Smooth muscle cell of the brain vasculature (primary cell): ENCODE measurements around the gene CFDP1.
A peak's percentile ranks its signal among the peaks of the same experiment; 100 is the strongest.

Experiments used
- DNase-seq: peaks from one replicate; pipeline ENCODE4 v3.0.0-alpha.2; 2012; ENCODE audit warnings: low read depth, low spot score

CFDP1 gene

DNA sequence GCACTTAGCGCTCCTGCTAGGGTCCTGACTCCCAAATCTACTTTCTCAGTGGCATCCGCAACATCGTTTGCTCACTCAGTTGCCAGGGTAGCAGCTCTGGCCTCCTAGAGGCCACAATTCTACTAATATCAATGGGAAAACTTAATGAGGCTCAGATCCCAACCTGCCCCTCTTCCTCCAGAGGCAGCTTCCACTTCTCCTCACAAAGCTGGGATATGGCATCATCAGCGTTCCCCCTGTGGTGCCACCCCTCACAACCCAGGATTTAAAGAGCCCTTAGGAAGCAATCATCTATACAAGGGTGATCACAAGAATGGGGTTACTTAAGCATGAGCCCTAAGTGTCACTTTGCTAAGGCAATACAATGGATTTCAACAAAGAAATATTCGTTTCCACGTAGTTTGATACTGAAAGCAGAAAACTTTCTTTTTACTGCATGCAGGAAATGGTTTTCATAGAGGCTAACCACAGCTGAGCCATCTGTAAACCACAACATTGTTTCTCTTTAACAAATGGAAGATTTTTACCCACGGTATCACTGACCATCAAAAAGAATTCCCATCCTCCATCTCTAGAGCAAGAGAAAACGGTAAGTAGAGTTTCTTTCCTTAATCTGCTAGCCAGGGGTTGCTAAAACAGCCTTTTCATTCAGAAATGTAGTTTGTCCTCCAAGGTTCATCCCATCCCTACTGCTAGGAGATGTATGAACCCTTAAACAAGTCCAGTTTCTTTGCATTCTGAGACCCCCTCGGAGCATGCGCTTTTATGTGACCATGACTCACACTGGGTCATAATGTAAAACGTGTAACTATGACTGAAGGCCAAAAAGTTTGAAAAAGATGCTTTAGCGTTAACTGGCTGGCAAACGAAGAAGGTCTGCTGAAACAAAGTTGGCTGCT lies 113.5 kb downstream of the CFDP1 start:
- DNase-seq = peak; percentile 80

DNA sequence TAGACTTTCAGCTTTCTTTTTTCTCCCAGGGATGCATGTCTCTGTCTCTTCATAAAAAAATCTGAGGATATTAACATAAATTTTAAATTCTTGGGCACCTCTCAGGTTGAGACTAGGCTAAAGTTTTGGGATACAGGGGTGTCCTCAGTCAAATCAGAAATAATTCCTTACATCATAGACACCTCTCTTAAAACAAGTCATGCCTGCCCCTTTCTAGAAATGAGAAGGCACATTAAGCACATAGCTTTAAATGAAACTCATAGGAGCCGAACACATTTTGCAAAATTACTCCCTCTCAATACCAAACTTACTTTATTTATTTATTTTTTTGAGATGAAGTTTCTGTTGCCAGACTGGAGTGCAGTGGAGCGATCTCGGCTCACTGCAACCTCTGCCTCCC lies 114.6 kb downstream of the CFDP1 start:
- DNase-seq = no peak

DNA sequence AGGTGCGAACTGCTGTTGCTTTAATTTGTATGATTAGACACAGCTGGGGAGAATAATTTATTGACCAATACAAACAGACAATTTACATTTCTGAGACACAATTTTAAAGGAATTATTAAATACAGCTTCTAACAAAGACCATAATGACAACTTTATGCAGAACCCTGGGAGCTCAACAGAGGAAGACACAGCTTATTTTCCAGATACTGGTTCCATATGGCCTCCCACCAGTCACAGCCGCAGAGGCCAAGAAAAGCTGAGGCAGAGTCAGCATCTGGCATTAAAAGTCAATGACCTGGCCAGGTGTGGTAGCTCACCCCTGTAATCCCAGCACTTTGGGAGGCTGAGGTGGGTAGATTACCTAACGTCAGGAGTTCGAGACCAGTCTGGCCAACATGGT lies 115.8 kb downstream of the CFDP1 start:
- DNase-seq = no peak

DNA sequence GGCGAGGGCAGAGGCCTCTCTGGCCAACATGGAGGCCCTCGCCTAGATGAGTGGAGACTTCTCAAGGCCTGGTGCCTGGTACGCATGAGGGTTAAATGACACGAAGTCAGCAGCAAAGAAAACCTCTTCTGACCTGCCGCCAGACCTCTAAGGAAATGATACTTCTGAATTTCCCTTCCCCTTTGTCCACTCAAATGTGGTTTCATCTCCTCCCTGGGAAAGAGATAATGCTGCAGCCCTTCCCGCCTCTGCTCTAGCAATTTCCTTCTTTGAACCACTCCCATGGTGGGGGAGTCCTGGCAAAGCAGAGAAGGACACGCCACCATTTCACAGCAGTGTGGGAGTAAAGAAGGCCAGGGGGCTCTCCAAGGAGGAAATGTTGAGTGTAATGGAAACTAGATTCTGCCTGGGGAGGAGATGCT lies 116.2 kb downstream of the CFDP1 start:
- DNase-seq = no peak

DNA sequence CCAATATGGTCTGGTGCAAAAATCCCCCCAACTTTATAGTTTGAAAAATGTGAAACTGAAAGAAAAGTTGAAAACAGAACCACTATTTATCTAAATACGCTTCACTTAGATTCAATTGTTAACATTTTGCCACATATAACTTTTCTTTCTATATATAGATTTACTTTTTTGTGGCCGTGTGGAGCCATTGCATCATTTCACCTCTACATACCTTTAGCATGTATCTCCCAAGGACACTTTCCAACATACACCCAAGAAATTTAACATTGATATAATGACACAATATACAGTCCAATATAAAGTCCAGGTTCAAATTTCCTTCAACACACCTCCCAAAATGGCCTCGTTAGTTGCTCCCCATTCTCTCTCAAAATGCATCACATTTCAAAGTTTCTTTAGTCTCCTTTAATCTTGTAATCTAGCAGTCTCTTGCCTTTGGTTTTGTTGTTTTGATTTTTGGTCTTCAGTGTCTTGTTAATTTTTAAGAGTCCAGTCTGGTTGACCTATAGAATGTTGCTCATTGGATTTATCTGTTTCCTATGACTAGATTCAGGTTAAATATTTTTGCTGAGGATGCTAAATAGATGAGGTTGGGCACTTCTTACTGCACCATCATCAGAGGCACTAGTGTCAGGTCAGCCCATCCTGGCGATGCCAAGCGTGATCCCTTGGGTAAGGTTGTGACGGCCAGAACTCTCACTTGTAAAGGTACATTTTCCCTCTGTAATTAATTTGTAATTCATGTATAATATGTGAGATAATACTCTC lies 117.6 kb downstream of the CFDP1 start:
- no peak for DNase-seq

DNA sequence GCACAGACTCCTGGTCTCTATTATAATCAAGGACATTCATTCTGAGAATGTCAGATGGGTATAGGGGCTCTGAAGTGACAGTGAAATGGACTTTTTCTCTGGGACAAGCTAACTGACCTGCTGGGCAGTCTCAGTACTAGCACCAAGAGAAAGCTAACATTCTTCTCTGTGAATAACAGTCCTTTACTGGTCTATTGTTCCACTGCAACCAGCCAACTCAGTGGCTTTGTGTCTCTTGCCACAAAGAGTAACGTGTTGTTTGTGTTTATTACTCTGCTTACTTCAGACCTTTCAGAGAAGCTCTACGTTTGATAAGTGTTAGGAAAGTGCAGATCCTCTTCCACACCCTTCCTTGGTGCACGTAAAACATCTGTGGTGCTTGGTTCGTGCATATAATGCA lies 120.4 kb downstream of the CFDP1 start:
- DNase-seq = no peak

DNA sequence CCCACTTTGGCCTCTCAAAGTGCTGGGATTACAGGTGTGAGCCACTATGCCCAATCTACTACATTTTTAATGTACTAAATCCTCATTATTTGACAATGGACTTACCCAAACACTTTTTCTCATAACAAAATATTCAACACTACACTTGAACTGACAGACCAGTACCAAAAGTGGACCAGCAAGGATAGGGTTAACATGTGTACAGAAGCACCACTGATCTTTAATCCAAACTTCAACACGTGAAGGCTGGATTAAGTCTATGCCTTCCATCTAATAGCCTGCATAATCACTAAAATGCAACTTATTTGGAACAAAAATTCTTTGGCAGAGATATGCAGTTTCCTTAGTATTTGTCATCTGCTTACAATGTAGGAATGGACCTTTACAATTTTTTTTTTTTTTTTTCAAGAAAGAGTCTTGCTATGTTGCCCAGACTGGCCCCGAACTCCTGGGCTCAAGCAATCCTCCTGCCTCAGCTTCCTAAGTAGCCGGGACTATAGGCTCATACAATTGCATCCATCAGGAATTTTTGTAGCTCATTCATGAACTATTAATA lies 121.8 kb downstream of the CFDP1 start:
- DNase-seq = no peak

DNA sequence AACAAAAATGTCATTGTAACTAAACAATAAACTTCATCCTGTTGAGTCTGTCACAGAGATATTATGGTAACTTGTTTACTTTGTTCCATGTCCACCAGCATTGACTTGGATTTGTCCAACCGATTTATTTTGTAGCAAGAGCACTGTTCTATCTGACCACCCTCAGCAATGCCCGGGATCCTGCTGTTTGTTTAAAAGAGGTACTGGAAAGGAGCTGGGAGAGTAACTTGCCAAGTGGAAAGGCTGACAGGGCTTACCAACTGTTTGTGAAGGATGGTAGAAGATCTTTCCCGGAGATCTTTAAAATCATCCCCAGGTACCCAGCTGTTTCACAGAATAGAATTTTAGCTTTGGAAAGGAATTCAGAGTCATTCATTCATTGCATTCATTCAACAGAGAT lies 122.8 kb downstream of the CFDP1 start:
- DNase-seq = no peak

DNA sequence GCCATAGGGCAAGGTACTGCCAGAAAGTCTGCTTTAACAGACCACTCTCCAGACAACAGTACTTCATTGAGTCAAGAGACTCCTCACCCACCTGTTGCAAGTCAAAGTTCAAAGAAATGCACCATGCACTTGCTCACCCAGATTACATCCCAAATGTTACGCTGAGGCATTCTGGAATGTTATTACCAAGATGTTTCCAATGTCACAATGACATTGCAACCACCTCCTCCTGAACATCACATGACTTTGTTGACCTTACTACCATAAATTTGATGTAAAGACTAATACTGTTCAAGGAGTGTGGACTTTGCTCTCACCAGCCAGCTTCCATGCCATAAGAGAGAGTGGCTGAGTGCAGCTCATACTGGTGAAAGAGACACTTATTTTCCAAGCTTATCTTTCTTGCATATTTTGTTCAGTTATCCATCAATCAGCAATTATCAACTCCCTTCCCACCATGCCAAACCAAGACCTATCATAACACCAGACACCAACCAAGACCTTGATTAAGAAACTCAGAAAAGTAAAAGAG lies 123.3 kb downstream of the CFDP1 start:
- no peak for DNase-seq

DNA sequence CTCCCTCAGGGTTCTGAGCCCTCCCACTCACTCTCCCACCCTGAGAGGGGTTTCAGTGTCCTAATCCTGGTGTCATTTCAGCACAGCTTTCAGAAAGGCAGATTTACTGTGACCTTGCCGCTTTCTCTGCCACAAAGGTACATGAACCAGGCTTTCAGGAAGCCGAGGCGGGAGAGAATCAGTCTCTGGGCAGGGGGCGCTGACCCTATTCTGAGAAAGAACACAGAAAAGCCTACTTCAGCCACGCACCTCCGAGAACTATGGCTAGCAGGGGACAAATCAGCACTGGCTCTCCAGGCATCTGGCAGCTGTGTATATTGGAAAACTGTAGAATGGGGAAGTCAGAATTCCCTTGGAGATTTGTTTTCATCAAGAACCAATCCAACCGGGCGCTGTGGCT lies 124.1 kb downstream of the CFDP1 start:
- no peak for DNase-seq

DNA sequence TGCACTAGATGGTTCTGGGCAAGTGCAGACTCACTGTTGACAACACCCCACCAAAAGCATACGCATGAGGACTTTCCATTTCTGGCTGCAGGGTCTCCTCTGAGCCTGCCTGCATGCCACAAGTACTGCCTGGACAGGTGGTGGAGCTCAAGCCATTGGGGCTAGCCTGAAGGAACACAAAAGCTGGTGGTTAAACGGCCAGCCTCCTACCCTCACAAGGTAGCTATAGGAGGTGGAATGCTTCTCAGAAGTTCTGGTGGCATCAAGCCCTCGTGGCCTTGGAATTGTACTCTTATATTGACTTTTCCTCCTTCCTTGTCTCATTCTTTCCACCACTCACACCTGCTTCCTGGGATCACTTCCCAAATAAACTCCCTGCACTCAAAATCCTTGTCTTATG lies 125.3 kb downstream of the CFDP1 start:
- no peak for DNase-seq

DNA sequence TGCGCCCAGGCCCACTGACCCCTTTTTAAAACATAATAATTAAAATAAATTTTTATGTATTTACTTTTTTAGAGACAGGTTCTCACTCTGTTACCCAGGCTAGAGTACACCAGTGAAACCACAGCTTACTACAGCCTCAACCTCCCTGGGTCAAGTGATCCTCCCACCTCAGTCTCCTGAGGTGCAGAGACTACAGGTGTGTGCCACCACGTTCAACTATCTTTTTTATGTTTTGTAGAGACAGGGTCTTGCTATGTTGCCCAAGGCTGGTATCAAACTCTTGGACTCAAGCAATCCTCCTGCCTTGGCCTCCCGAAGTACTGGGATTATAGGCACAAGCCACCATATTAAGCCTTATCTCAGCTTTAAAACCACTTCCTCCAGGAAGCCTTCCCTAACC lies 125.8 kb downstream of the CFDP1 start:
- DNase-seq = no peak

DNA sequence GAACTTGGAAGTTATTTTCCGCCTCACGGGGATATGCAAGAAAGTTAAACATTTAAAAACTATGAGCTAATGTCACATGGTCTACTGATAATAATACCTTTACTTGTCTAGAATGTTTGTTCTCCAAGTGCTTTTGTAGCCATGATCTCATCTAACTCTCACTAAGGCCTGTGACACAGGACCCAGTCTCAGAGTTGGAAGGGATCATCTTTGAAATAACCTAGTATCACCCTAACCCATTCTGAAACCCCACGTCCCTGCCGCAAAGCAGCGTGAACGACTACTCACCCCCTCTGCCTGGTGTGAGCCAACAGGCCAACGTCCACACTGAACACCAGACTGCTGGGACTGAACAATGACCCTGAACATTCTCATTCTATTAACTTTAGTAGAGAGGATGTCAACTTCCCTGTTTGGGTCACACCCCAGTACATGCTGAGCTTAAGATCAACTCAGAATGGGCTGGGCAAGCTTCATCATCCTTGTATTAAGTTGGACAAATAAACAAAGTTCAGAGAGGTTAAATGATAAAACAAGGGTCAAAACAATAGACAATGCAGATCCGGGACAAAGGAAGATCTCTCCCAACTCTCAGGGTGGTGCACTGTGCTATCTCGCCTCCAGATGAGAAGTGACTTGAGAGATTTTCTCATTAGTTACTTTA lies 127.1 kb downstream of the CFDP1 start:
- DNase-seq = no peak

DNA sequence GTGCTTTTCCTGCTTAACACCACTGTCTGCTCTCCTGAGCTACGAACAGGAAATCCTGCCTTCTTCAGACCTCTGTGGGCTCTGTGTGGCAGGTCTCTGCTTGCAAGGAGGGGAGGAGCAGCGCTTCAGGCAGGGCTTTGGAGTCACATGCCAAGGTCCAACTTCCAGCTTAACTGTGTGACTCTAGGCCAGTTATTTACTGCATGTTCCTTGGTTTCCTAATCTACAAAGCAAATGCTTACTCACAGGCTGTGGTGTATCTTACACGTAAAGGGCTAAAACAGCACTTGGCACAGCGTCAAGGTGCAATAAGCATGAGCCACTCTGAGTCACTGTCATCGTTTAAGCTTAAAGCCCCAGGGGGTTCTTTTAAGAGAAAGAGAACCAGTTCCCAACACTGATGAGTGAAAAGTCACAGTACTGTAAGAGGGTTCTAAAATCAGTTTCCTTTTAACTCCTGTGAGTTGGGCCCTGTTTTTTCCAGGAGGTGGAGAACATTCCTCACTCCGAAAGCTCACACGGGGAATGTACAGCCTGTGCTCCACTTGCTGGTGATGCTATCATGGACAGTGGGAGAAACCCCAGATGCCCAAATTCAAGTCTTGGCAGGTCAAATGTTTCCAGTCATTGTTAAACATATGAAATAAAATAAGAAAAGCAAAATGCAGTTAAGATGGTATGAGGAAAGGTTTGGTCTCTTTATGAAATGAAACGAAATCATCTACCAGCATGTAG lies 127.8 kb downstream of the CFDP1 start:
- DNase-seq = peak; percentile 89

DNA sequence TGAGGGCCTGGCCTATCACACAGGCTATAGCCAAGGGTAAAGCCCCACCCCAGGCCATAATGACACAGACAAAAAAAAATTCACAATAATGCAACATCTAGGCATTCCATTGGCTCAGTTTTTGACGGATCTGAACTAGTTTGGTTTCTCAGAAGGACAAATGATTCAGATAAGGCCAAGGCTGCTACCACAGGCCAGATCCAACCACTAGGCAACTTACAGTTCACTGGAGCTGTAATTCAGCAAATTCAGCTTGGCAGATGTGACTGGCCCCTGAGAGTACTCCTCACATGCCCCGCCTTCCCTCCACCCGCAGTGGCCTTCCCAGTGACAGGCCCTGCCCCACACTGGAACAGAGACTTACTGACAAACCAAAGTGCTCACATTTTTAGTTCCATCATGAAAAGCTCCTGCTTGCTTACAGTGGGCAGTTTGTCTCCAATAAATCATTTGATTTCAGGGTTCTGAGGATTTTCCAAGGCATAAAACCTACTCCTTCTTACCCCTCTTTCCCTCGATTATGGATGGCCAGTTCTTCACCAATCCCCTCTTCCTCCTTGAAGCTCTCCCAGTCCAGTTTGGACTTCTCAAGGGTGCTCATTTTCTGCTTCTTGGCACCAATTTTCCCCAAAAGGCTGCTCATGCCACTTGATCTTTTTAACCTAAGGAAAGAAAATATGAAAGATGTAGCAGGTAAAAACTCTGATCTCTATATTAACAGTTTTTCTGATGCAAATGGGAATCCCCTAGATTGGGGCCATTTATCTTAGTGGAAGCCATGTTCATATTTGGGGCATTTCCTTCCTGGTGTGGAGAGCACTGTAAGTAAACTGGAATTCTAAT lies 128.6 kb downstream of the CFDP1 start:
- DNase-seq = no peak

DNA sequence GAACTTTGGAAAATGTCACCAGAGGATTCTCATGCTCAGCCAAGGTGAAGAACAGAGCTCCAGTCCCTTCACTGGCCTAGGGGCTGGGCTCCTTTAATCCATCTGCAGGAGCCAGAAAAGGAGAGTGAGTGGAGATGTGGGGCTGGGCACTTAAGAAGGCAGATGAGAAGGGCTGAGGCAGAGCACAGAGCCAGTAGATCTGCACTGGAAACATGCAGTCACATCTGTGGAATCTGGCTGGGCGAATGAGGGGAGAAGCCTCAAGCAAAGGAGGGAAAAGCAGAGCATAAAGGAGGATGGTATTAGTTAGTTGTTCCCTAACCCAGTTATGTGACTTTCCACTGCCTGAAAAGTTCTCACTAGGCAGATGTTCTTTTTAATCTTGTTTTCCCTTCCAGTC lies 131.5 kb downstream of the CFDP1 start:
- no peak for DNase-seq

DNA sequence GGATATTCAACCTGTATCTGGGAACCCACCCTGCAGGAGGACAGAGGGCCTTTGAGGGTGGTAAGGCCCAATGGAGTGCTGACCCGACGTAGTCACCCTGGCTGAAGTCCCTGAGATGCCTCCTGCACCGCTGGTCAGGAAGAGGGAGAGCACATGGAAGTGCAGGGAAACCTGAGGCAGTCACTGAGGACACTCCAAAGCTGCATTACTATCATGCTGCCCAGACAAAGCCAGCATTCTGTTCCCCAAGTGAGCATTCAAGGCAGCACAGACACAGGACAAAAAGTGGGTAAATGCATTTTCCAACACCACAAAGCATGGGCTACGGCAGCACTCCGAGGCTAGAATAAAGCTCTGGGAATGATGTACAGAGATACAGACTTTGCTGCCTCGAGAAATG lies 135.0 kb downstream of the CFDP1 start:
- no peak for DNase-seq

DNA sequence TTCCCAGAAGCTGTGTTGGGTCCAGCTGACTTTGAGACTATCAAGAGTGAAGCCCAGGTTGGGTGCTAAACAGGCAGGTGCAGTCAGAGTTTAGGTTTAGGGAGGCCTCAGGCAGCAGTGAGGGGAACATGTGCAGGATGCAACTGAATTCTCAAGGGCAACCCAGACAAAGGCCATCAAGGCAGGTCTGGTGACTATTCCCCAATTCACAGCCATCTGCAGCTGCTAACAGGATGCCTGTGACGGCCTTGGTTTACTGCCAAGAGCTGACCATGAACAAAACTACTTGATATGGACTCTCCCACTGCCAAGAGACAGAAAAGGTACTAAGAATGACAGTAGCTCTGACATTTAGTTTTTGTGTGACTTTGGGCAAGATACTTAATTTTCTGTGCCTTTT lies 136.7 kb downstream of the CFDP1 start:
- DNase-seq = no peak

DNA sequence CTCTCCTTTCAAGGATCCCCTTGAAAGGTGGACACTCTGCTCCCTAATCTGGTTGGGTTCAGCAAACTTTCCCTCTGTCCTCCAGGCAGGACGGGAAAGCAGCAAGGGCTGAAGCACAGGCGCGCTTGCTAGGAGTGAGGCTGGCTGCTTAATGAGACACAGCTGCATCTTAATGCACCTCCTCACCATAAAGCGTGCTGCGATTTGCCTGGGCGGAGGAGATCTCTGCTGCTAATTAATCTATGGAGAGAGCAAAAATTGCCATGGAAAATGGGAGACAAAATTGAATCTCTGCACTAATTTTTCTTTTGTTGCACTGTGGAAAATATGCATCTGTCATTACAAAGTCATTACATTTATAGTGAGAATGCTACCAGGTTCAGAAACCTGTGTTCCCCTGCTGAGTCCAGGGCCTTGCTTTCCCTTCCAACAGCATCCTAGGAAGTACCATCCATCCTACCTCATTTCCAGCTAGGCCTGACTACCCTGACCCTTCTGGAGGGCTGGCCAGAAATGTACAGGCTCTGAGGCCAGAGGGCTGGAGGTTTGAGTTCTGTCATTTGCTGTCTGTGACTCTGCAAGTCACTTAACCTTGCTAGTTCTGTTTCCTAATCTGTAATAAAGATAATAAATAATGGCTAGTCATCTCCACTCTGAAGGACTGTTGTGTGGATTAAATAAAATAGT lies 138.4 kb downstream of the CFDP1 start:
- DNase-seq = no peak

DNA sequence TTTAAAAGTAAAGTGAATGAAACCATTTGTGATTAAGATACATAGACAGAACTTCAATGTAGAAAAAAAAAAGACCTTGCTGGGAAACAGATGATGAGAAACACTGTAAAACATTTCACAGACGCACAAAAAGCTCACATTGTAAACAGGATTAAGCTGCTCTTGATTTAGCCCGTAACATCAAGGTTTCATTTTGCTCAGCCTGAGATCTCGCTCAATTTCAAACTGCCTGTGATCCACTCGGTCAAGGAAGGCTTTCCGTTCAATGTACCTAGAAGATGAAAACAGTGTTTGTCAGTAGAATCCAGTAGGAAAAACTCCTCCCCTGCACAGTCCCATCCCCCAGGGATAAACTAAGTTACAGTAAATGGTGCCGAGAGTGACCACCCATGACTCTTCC lies 139.5 kb downstream of the CFDP1 start:
- no peak for DNase-seq
